Stimulated activated CD4-positive, alpha-beta T cell treated with anti-CD3 and anti-CD28 coated beads, Interleukin-1b, Interleukin-23, amount 100 ng/mL, for 48 hours (primary cell): ENCODE results near the gene SNED1.
"Not testable (repeated sequence)": the region's sequence is repeated elsewhere in the genome, so short reads cannot be mapped to it uniquely, and the experiment has no call there.

Experiments used
- DNase-seq: peaks from one replicate; pipeline ENCODE4 v3.0.0-alpha.2; 2020

Gene SNED1

DNA sequence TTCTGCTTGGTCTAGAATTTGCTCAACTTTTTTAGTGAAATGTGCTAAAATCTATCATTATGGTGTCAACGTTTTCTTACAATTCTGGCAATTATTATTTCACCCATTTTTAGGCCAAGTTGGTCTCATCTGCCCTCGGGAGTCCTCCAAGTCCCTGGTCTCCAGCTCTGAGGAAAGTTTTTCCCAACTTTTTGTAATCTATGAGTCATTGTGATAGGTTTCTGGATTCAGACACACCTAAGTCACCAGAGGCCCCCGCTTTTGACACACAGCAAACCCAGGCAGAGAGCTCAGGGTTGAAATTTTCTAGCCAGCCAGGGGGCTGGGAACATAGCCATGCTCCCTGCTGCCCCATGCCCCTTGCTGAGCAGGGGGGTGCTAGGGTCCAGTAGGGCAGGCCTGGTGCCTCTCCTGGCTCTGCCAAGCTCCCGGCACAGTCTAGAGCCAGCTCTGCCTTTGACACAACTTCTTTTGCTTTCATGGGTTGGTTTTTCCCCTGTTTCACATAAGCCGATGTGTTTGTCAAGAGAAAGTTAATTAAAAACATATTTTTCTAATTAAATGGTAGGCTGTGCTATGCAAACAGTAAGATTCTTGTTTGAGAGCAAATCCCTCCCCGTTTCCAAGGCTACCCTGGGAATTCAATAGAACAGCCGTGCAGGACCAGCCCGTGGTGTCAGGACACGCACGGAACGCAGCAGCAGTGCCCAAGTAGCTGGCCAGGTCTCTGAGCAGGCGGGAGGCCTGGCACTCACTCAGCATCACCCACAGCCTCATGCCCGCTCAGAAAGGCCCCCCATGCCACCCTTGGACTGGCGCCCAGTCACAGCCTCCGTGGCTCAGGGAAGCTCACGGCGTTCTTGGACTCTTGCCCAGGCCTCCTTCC is 25.5 kb upstream of the SNED1 start:
- DNase-seq, result no peak

DNA sequence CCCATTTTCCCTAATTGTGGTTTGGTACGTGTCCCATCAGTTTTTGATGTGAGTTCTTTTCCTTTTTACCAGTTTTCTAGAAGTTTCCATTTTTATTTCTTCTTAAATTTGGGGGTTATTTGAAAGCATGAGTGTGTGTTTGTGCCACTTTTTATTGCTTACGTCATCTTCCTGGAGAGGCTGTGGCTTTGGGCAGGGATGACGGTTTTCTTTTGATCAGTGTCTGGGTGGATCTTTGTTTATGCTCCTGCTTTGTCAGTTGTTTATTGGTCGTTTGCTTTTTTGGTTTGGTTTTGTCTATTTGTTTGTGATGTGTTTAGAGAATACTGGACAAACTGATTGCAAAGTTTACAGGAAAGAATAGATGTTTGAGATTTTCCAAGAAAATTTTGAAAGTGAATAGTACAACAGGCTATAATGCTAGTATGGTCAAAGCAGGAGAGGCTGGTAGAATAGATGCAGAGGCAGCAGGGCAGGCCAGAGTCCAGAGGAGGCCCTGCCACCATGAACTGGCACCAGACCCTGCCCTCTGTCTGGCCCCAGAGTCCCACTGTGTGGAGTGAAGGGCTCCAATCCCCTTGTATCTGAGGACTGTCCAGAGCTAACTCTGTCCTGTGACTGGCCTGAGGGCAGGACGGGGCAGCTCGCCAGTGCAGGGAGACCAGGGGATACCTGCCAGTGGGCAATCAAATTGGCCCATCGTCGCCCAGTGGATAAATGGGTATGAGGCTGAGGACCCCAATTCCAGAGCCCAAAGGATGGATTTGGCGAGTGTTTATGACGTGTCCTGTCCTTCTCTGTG is 23.4 kb upstream of the SNED1 start:
- no peak for DNase-seq

DNA sequence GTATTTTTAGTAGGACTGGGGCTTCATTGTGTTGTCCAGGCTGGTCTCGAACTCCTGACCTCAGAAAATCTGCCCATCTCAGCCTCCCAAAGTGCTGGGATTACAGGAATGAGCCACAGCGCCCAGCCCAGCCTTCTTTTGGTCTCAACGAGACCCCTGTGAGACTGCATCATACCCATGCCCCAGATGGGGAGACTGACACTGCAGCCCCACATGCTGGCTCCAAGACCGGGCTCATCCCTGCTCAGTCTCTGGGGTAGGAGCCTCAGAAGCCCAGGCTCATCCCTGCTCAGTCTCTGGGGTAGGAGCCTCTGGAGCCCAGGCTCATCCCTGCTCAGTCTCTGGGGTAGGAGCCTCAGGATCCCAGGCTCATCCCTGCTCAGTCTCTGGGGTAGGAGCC is 22.5 kb upstream of the SNED1 start:
- DNase-seq, result not testable (repeated sequence)

DNA sequence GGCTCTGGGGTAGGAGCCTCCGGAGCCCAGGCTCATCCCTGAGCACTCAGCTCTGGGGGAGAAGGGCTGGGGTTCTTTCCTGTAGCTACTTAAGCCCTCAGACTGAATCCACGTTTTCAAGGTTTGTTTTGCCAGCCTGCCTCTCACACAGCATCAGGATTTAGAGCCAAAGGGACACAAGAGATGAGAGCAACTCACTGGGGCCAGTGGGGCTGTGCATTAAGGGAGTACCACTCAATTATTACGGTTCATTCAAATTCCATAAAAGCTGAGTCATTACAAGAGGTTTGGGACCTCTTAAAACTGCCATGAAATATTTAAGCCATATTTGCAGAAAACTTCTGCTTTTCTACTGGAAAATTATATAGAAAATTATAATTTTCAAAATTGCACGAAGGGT is 17.1 kb upstream of the SNED1 start:
- DNase-seq, result no peak

DNA sequence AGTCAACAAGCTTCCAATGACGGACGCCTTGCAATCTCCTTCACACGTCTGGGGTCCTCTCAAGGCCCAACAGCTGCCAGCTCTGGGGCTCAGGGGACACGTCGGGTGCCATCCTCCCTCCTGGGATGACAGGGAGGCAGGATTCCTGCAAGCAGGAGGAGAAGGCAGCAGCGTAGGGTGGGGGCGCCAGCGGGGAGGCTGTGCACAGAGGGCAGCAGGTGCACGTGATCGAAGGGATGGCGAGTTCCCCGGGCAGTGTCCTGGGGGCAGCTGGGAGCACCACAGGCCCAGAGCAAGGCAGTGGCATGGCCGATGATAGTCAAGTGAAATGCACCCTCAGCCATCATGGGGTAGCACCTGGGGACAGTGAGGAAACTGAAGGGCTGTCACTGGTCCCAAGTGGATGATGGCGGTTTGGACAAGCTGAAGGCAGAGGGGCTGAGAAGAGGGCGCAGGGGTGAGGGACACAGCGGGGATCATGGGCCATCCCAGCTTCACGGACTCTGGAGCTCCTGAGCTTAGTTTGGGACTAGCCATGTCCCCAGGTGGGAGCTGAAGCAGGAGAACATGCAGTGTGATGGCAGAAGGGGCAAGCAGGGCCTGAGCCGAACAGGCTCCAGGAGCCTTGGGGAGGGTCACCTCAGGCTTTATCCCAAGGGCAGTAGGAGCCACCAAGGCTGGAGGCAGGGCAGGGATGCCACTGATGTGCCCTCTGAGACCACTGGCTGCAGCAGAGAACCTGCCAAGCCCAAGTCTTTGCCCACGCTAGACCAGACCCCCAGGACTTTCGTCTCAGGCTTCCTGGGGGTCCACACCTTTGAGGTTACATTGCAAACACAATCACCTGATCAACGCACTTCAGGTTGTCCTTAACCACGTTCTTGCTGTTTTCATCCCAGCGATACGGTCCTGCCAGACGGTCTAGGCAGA is 16.3 kb upstream of the SNED1 start:
- no peak for DNase-seq

DNA sequence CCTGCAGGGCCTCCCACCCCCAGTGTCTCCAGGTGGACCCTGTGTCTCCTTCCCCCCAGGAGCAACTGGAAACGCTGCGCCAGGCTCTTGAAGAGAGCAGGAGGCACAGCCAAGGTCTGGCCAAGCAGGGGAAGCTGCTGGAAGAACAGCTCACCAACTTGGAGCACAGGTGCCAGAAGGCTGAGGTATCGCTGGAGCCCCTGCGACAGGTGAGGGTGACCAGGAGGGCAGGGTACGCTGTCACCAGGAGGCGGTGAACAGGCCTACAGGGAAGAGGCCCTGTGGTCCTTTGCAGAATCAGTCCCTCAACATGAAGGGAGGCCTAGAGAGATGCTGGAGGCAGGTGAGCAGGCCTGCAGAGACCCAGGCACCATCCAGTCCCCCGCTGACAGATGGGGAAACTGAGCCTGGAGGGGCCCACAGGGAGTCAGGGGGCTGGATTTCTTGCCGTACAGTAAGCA is 15.6 kb upstream of the SNED1 start:
- DNase-seq, result peak; percentile 0

DNA sequence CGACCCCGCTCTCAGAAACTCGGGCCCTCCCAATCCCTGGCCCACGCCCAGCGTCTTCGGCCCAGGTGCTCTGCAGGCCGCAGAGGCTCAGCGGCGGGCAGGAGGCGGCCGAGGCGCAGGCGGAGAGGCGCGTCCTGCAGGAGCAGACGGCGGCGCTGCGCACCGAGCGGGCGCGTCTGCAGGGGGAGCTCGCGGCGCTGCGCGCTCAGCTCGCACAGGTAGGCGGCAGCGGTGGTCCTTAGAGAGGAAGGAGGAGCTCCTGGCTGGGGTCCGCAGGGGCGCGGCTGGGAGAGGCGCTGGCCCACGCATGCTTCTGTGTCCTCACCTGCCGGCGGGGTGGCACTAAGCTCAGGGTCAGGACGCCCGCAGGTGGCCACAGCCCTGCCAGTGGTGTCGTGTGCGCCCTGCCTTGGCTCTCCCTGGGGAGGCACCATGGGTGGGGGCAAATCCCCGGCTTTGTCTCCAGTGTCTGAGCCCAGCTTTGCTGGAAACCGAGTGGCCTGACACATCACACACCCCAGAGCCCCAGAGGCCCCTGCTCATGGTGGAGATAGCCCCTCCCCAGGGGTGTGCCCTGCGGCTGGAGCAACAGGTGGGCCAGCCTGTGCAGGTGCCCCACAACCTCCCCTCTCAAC is 14.9 kb upstream of the SNED1 start:
- peak; percentile 8 for DNase-seq

DNA sequence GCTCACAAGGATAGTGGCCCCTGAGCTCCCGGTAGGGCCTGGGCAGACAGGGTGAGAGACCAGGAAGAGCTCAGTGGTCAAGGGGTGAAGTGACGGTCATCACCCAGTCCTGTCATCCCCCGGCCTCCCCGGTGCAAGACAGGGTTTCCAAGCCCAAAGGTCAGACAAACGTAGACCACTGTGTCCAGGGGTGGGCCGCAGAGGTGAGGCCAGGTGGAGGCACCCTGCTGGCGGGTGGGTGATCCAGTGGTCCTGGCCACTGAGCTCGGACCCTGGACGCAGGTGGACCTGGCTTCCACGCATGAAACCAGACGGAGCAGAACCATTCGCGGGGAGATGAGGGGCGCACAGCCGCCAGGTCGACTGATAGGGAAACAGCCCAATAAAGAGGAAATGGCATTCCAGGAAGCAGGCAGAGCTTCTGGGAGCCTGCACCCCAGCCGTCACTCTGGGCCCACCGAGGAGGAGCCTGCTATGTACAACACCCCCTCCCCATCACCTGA is 14.4 kb upstream of the SNED1 start:
- peak; percentile 0 for DNase-seq

DNA sequence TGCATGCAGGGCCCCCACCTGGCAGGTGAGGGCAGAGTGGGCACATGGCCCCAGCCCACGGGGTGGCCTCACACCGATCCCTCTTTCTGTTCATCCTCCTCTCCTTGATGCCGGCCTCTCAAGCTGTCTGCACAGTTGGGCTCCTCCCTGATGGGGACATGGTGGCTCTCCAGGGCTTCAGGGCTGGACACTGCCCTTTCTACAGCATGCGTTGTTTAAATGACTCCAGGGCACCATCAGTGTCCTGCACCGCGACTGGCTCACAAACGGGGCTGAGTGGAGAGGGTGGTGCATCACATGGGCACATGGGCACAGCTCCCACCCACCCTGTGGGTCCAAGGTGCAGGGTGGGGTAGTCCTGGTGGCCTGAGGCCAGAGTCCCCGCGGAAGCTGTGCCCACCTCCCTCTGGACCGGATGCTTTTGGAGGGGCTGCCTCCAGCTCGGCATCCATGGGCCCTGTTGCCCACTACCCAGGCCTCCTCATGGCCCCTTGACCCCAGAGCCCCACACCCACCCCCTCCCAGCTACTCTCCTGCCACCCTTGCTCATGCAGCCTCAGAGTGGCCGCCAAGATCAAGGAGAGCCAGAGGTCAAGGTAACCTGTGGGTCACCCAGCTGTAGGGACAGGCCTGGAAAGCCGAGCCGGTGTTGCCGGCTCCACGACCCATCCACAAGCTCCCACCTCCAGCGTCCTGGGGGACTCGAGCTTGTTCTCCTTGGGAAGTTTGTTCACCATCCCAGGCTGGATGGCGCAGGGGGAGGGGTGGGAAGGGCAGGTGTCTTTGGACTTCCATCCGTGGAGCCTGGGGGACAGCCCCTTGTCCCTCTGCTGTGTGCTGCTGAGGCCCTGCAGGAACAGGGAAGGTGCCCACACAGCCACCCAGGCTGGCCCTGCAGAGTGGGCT is 12.3 kb upstream of the SNED1 start:
- DNase-seq, result peak; percentile 0

DNA sequence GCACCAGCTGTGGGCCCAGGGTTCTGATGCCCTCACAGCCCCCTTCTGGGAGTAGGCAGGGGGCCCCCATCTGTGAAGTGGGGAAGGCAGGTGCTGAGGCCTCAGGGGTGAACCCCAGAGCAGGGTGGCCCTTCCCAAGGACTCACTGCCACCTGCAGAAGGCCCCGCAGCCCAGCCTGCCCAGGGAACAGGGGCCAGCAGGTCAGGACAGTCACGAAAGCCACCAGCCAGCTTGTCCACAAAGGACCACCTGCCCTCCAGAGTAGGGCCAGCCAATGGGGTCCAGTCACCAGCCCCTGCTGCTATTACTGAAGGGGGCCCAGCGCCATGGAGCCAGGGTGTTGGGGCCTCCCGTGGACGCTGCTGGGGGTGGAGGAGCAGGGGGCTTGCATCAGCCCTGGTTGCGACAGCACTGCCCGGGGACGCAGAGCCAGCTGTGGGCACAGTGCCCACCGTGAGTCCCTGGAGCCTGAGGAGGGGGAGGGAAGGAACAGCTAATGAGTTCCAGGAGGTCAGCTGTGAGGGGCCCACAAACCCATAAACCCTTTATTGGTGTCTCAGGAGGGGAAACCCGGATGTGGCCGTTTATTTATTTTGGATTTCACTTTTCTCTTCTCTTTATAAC is 11.5 kb upstream of the SNED1 start:
- DNase-seq, result peak; percentile 1

DNA sequence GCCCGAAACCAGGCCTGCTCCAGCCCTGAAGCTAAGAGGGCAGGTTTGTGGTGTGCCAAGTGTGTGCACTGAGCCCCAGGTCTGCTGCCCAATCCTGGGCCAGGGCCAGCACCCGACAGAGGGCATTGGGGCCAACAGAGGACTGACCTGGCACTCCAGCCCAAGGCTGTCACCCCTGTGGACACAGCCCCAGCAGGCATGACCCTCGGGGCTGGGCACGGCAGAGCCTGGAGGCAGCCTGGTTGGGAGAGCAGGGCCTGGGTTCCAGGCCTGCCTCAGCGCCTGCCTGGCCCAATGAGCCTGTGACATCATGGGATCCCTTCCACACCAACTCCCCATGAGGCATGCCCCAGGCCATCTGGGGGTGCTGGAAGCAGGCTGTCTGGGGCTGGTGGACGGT is 10.8 kb upstream of the SNED1 start:
- DNase-seq, result no peak

DNA sequence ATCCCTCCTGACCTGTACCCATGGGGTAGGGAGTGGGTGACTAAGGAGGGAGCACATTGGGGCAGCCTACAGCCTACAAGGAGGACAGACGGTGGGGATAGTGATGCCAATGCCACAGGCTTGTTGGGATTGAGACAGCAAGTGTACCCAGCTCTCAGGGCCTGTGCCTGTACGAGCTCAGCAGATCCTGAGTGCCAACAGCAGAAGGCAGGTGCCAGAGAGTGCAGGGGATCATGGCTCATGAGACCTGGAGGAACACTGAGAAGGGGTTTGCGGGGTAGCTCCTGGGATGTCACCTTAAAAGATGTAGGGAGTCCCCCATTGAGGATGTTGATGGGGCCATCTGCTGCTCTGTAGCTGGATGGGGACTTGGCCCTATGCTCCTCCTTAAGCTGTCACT is 10.3 kb upstream of the SNED1 start:
- DNase-seq, result no peak

DNA sequence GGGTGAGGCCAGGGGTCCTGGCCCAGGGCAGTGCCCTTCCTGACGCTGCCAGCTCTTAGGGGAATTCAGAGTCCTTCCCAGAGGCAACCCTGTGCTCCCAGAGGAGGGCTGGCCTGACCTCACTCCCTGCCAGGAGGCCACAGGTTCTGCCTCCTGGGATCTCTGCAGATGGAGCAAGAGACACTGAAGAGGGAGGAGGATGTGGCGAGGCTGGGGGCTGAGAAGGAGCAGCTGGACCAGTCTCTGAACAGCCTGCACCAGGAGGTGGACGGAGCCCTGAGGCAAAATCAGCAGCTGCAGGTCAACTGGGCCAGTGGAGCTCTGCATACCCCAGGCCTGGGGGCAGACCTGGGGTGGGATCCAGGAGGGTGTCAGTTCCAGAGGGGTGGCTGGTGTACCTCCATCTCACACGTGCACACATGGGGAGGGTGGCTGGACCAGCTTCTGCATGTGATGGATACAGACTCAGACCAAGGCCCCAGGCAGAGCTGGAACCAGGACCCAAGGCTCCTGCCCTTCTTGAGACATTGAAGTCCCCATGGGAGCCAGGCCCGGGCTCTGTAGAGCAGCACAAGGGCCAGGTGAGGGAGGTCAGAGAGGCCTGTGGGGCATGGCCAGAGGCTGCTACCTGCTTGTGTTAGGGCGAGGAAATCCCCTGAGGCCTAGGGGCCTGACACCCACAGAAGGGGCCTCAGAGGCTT is 9.7 kb upstream of the SNED1 start:
- no peak for DNase-seq

DNA sequence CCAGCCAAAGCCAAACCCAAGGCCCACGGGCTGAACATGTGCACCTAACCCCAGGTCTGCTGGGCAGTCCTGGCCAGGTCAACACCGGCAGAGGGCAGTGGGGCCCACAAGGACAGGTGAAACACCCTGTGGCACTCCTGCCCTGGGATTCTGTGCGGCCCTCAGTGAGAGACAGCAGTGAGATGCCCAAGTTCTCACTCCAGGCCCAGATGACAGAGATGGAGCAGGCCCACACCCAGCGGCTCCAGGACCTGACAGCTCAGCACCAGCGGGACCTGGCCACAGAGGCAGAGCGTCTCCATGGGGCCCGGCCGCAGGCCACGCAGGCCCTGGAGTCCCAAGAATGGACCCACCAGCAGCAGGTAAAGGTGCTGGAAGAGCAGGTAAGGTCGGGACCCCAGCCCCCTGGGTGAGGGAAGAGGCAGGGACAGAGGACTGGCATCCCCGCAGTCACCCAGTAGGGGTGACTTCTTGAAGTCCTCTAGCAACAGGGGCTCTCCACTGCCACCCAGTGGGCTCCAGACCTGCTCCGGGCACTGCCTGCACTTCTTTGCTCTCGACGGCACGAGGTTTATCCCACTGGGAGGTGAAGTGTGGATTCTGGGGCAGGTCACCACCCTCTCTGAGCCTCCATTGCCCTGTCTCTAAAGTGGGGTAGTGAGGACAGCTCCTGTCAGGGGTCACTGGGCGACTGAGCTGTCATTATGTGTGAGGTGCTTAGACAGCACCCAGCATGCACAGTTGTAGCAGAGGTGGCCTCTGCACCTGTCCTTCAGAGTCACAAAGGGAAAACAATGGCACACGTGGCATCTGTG is 8.8 kb upstream of the SNED1 start:
- DNase-seq, result no peak

DNA sequence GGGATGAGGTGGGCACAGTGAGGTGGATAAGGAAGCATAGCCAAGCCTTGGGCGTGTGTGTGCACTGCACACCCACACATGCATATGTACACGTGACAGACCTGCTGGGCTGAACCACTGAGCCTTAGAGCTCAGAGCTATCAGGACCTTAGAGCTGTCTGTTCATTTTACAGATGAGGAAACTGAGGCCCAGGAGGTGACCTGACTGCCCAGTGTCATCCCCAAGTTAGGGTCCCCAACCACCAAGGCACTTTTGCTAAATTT is 8.2 kb upstream of the SNED1 start:
- no peak for DNase-seq

DNA sequence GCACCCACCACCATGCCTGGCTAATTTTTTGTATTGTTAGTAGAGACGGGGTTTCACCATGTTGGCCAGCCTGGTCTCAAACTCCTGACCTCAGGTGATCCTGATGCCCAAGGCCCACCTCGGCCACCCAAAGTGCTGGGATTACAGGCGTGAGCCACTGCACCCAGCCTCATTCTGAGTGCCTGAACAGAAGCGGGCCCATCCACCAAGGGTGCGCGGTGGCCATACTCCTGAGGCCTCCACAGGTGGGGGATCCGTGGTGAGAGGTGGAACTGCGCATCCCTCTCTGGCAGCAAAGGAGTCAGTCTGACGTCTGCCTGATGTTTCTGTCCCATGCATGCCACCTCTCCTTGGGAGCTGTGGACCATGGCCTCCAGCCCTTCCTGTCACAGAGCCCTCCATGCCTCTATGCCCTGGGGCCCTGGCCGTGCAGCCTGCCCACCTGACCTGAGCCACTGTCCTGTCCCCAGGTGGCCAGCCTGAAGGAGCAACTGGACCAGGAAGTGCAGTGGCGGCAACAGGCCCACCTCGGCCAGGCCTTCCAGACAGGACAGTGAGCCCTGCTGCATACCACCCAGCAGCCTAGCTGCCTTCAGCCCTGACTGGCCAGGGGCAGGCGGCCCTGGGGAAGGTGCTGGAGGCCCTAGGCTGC is 7.6 kb upstream of the SNED1 start:
- DNase-seq, result no peak

DNA sequence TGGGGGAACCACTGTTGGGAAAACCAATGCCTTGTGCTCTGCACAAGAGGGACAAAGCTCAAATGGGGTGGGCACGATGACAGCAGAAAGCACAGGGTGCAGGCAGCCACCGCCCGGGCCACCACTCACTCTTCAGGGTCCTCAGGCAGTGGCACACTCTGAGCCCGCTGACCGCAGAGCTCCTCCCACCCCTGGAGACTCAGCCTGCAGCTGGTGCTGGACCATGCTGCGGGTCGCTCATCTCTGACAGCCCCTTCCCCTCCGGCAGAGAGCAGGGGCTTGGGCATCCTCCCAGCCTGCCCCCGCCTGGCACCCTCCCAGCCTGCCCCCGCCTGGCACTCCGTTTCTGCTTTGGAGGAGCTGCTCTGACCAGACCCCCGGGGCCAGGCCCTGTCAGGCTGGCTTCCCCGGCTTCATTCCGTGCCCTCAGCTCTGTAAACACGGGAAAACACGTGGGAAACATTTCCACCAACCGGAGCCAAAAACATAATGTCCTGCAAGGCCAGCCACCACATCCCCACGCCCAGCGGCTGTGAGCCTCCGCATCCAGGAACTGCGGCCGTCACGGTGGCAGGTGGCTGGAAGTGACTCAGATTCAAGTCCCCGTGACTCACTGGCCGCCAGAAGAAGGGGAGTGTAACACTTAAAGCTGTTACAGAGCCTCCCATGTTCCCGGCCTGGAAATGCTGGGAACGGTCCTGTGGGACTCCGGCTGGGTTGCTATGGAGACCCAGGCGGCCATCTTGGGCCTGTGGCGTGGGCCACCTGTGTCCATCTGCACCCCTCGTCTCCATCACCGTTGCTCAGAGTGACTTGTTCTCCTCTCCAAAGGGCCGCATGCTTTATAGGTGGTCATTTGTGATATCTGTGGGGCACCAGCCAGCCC is 6.8 kb upstream of the SNED1 start:
- no peak for DNase-seq
